Endodermal cell (in vitro differentiated cells): ENCODE measurements around the gene FOXD3. TPM values are rescaled to one million over a fixed set of nuclear protein-coding genes. Genes with fewer than 3 reads are reported as not detected.

ENCODE experiments used
- DNase-seq: peaks from one replicate; pipeline ENCODE4 v3.0.0-alpha.2; 2017
- H3K27ac ChIP-seq: 2 replicates; pipeline ENCODE4 v1.5.1; 2013; ENCODE audit warnings: mild to moderate bottlenecking, low read depth, low read length, moderate library complexity
- H3K27me3 ChIP-seq: 2 replicates; pipeline ENCODE4 v1.6.1; 2013; ENCODE audit warnings: mild to moderate bottlenecking, low read length, moderate library complexity; ENCODE audit not compliant: insufficient read depth, control insufficient read depth, poor library complexity, severe bottlenecking
- H3K36me3 ChIP-seq: 2 replicates; pipeline ENCODE4 v1.7.0; 2013; ENCODE audit warnings: mild to moderate bottlenecking, low read length, moderate library complexity; ENCODE audit not compliant: control insufficient read depth, insufficient read depth
- H3K4me1 ChIP-seq: one replicate; pipeline ENCODE4 v1.7.0; 2013; ENCODE audit warnings: low read length; ENCODE audit not compliant: control insufficient read depth, insufficient read depth
- H3K4me3 ChIP-seq: 2 replicates; pipeline ENCODE4 v1.5.1; 2013; ENCODE audit warnings: mild to moderate bottlenecking, low read length, moderate library complexity
- H3K9ac ChIP-seq: 2 replicates; pipeline ENCODE4 v1.6.1; 2013; ENCODE audit warnings: mild to moderate bottlenecking, low read length, moderate library complexity; ENCODE audit not compliant: poor library complexity, severe bottlenecking; ENCODE audit errors: extremely low read depth
- H3K9me3 ChIP-seq: 2 replicates; pipeline ENCODE4 v1.6.1; 2013; ENCODE audit warnings: mild to moderate bottlenecking, low read length, moderate library complexity; ENCODE audit not compliant: control insufficient read depth
- H3K27ac Mint-ChIP-seq: 2 replicates; pipeline ENCODE4 v1.8.0; 2020; ENCODE audit warnings: mixed read lengths
- H3K27me3 Mint-ChIP-seq: 2 replicates; pipeline ENCODE4 v1.8.0; 2021; ENCODE audit warnings: mild to moderate bottlenecking, mixed read lengths; ENCODE audit not compliant: insufficient read depth
- H3K36me3 Mint-ChIP-seq: 2 replicates; pipeline ENCODE4 v1.8.0; 2020; ENCODE audit warnings: low read depth, mixed read lengths
- H3K4me1 Mint-ChIP-seq: 2 replicates; pipeline ENCODE4 v1.8.0; 2020; ENCODE audit warnings: mixed read lengths
- H3K4me3 Mint-ChIP-seq: 2 replicates; pipeline ENCODE4 v1.8.0; 2020; ENCODE audit warnings: mild to moderate bottlenecking, moderate library complexity, mixed read lengths
- H3K9me3 Mint-ChIP-seq: 2 replicates; pipeline ENCODE4 v1.8.0; 2020; ENCODE audit warnings: mild to moderate bottlenecking, mixed read lengths
- WGBS, 2 experiments: methylation state at CpG; one replicate each; pipeline versions ENCODE4 v1.1.5 to v1.1.7; 2013; ENCODE audit warnings: missing lambda C conversion rate in 2 of 2, mixed read lengths in 1 of 2; ENCODE audit not compliant: insufficient coverage in 1 of 2, insufficient read length in 1 of 2; 5-methylcytosine and 5-hydroxymethylcytosine counted together
- total RNA-seq, 2 donors: library from RNA; stranded (reverse); fragmentation: NEBNext Ultra II Directional in 1 of 2; extraction: Animal tissue kit (Norgen Biotek cat#: 25700) in 1 of 2; gene quantifications; 2 replicates in 1 of 2; 3 replicates in 1 of 2; pipeline ENCODE4 v1.2.1, GENCODE V29; 2021
- TF ChIP-seq, protein P1 (sequence below): fragments of 200-600 bp; sonication (generic); conservative IDR thresholded peaks from 2 replicates; pipeline ENCODE4 v1.5.0; 2021; ENCODE audit warnings: antibody characterized with exemption, mild to moderate bottlenecking

The FOXD3 gene
- total RNA-seq, 2 donors from 2014 or later, result 0.49 to 14.0 TPM

DNA sequence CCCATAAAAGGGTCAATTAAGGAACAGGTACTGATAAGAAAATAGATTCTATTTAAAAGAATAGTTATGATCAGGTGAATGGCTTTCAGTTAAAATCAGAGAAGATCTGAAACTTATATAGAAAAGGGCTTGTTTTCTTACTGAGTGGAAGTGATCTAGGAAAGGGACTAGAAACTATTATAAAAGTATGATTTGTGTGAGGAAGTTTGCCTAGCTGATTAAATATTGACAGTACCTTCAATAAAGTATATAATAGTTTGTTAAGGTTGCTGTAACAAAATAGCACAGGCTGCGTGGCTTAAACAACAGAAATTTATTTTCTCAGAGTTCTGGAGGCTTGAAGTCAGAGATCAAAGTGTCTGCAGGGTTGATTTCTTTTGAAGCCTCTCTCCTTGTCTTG is 39.7 kb downstream of the FOXD3 start:
- no peak for DNase-seq
- Mint-ChIP-seq H3K27me3 (peaks cover 13% of the 10 kb centered on the region), H3K4me3 (no peak overlapping the region), H3K36me3 (no peaks in the 10 kb centered on the region), H3K27ac (no peak overlapping the region), H3K9me3 (peaks cover 3% of the 10 kb centered on the region), H3K4me1 (peaks cover 2% of the 10 kb centered on the region)
- Histone ChIP-seq H3K27ac (no peak overlapping the region), H3K9me3 (no peaks in the 10 kb centered on the region), H3K27me3 (no peaks in the 10 kb centered on the region), H3K36me3 (no peaks in the 10 kb centered on the region), H3K4me1 (no peaks in the 10 kb centered on the region), H3K9ac (no peak overlapping the region), H3K4me3 (no peak overlapping the region)
- TF ChIP-seq, protein P1, sequence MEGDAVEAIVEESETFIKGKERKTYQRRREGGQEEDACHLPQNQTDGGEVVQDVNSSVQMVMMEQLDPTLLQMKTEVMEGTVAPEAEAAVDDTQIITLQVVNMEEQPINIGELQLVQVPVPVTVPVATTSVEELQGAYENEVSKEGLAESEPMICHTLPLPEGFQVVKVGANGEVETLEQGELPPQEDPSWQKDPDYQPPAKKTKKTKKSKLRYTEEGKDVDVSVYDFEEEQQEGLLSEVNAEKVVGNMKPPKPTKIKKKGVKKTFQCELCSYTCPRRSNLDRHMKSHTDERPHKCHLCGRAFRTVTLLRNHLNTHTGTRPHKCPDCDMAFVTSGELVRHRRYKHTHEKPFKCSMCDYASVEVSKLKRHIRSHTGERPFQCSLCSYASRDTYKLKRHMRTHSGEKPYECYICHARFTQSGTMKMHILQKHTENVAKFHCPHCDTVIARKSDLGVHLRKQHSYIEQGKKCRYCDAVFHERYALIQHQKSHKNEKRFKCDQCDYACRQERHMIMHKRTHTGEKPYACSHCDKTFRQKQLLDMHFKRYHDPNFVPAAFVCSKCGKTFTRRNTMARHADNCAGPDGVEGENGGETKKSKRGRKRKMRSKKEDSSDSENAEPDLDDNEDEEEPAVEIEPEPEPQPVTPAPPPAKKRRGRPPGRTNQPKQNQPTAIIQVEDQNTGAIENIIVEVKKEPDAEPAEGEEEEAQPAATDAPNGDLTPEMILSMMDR, result no peak
- WGBS, 2 experiments, result 89% methylated on average over 1 of the region's 1 CpG; no CpG with 5 or more reads in 1 of the 2 experiments

DNA sequence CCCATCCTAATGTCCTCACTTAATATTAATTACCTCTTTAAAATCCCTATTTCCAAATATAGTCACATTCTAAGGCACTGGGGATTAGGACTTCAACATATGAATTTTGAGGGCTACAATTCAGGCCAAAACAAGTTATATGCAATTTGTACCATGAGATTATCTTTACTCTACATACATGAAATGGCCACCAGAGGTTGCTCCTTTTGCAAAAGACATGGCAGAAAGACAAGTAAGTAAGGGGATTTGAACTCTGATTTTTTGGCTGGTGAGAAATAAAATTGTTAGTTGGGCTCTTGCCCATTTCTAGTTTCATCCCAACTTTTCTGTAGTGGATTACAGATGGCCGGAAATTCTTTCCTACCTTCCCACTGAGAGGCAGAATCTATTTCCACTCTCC is 40.2 kb downstream of the FOXD3 start:
- no peaks in the 10 kb centered on the region for H3K36me3 Mint-ChIP-seq
- Histone ChIP-seq H3K4me1 (no peaks in the 10 kb centered on the region), H3K4me3 (no peak overlapping the region), H3K27me3 (no peaks in the 10 kb centered on the region), H3K9me3 (no peaks in the 10 kb centered on the region), H3K9ac (no peak overlapping the region), H3K27ac (no peak overlapping the region), H3K36me3 (no peaks in the 10 kb centered on the region)
- 86% methylated on average over 1 of the region's 1 CpG; no CpG with 5 or more reads in 1 of the 2 experiments for WGBS, 2 experiments
- TF ChIP-seq, protein P1, result peak; percentile 50
- DNase-seq, result no peak
- H3K4me1 Mint-ChIP-seq, result peaks cover 2% of the 10 kb centered on the region
- H3K9me3 Mint-ChIP-seq, result peaks cover 3% of the 10 kb centered on the region
- peaks cover 13% of the 10 kb centered on the region for H3K27me3 Mint-ChIP-seq
- no peak overlapping the region for H3K4me3 Mint-ChIP-seq
- H3K27ac Mint-ChIP-seq, result no peak overlapping the region

DNA sequence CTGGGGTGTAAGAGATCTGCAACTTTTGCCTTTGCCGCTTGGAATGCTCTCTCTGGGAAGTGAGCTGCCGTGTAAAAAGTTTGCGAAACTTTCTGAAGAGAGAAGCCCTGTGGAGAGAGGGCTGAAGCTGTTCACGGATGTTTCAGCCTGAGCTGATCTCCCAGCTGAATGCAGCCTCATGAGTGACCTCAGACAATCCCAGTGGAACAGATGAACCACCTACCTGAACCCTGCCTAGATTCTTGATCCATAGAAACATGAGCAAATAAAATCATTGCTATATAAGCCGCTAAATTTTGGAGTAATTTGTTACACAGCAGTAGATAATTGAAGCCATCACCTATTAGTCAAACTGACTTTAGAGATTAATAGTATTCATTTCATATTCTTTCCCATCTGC is 40.6 kb downstream of the FOXD3 start:
- H3K36me3 Mint-ChIP-seq, result no peaks in the 10 kb centered on the region
- Histone ChIP-seq H3K27me3 (no peaks in the 10 kb centered on the region), H3K4me3 (no peak overlapping the region), H3K9me3 (no peaks in the 10 kb centered on the region), H3K4me1 (no peaks in the 10 kb centered on the region), H3K27ac (no peak overlapping the region), H3K36me3 (no peaks in the 10 kb centered on the region), H3K9ac (no peak overlapping the region)
- peaks cover 13% of the 10 kb centered on the region for H3K27me3 Mint-ChIP-seq
- H3K9me3 Mint-ChIP-seq, result peaks cover 3% of the 10 kb centered on the region
- no peak overlapping the region for H3K4me3 Mint-ChIP-seq
- no peak overlapping the region for H3K27ac Mint-ChIP-seq
- 96 to 100% methylated on average over 2 to 5 of the region's 5 CpGs for WGBS, 2 experiments
- DNase-seq, result no peak
- TF ChIP-seq, protein P1, result no peak
- H3K4me1 Mint-ChIP-seq, result peaks cover 2% of the 10 kb centered on the region
